Brain microvascular endothelial cell (primary cell): Measurements from ENCODE around the gene PMFBP1.

ENCODE experiments used
- DNase-seq: peaks from one replicate; pipeline ENCODE4 v3.0.0-alpha.2; 2020
- H3K27ac ChIP-seq: fragments of 250-450 bp; sonication (Bioruptor Pico); 2 replicates; pipeline ENCODE4 v1.5.1; 2020; ENCODE audit warnings: mild to moderate bottlenecking, moderate library complexity
- H3K27me3 ChIP-seq: fragments of 250-450 bp; sonication (Bioruptor Pico); replicated peaks from 2 replicates; pipeline ENCODE4 v1.5.1; 2020; ENCODE audit warnings: mild to moderate bottlenecking
- H3K36me3 ChIP-seq: fragments of 250-450 bp; sonication (Bioruptor Pico); replicated peaks from 2 replicates; pipeline ENCODE4 v1.5.1; 2020; ENCODE audit warnings: mild to moderate bottlenecking
- H3K4me3 ChIP-seq: 2 replicates; pipeline ENCODE4 v1.5.1; 2011; ENCODE audit warnings: low read depth, mild to moderate bottlenecking, control low read depth, low read length, moderate library complexity
- in situ Hi-C: cut with HindIII; loops from 2 replicates; pipeline ENCODE4 v1.10.0; 2017; ENCODE audit warnings: low sequenced_read_pairs, low pct_ligation_motif_present
- TF ChIP-seq, protein P1 (sequence below): IDR thresholded peaks from 2 replicates; pipeline ENCODE4 v1.5.1; 2011; ENCODE audit warnings: low read depth, mild to moderate bottlenecking, moderate library complexity, low read length, control low read depth, inconsistent platforms; ENCODE audit errors: missing control alignments

PMFBP1 gene

DNA sequence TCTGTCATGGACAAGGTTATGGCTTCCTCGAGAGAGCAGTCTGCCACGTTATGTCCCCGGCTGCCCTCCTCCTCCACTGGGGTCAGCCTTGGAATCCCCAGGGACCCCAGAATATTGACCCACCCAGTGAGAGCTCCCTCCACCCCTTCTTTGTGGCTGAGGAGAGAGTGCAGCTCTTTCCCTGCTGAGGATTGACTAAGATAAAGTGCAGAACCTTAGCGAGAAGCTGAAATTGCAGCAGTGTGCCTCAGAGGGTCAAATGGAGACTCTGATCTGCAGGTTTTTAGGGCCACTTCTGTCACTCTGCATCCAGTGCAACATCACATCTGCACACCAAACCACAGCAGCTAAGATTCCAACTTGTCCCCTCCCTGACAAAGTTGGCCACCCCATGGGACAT is 25.6 kb upstream of the PMFBP1 start:
- TF ChIP-seq, protein P1, sequence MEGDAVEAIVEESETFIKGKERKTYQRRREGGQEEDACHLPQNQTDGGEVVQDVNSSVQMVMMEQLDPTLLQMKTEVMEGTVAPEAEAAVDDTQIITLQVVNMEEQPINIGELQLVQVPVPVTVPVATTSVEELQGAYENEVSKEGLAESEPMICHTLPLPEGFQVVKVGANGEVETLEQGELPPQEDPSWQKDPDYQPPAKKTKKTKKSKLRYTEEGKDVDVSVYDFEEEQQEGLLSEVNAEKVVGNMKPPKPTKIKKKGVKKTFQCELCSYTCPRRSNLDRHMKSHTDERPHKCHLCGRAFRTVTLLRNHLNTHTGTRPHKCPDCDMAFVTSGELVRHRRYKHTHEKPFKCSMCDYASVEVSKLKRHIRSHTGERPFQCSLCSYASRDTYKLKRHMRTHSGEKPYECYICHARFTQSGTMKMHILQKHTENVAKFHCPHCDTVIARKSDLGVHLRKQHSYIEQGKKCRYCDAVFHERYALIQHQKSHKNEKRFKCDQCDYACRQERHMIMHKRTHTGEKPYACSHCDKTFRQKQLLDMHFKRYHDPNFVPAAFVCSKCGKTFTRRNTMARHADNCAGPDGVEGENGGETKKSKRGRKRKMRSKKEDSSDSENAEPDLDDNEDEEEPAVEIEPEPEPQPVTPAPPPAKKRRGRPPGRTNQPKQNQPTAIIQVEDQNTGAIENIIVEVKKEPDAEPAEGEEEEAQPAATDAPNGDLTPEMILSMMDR, result no peak
- Histone ChIP-seq H3K36me3 (no peaks in the 10 kb centered on the region), H3K27me3 (no peaks in the 10 kb centered on the region), H3K27ac (no peak overlapping the region), H3K4me3 (no peak overlapping the region)
- no peak for DNase-seq
- in situ Hi-C loops, result no loop called here

DNA sequence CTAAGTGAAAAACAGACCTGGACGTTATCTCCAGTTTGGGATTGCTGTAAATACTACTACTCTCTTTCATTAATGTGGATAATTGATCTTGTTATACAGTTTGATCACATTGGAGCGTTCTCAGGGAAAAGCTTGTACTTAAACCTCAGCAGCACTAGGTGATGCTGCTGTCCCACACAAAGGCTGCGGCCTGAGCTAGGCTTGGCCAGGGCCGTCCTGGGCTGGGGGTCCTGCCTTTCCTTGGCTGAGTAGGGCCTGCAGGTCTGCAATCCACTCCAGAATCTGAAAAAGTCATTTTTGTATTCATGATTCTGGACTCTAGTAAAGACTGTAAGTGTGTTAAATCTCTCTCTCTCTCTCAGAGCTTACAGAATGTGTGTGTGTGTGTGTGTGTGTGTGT is 23.7 kb upstream of the PMFBP1 start:
- in situ Hi-C loops, result no loop called here
- TF ChIP-seq, protein P1, result peak; percentile 44
- DNase-seq, result no peak

DNA sequence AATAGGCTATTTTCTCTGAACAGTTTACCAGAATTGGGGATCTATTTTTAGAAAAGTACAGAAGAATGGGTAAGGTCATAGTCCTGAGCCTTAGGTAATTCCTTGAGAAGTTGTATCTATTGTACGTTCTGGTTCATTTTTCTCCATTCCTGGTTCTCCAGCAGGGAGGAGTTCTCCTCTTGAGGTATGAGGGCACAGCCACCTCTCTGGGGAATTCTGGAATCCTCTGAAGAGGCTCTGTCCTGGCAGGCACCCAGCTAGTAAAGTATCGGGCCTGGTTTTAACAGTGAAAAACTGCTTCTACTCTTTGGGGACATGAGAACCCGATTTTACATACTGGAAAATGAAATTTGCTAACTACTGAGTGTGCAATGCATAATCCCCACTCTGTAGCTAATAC is 19.6 kb upstream of the PMFBP1 start:
- Histone ChIP-seq H3K27ac (no peak overlapping the region), H3K27me3 (no peaks in the 10 kb centered on the region), H3K4me3 (no peak overlapping the region), H3K36me3 (no peaks in the 10 kb centered on the region)
- TF ChIP-seq, protein P1, result no peak
- DNase-seq, result peak; percentile 15
- in situ Hi-C loops, result no loop called here

More for the DNA sequence above, 23.7 kb upstream of the PMFBP1 start:
- Histone ChIP-seq H3K27me3 (no peaks in the 10 kb centered on the region), H3K27ac (no peak overlapping the region), H3K36me3 (no peaks in the 10 kb centered on the region), H3K4me3 (no peak overlapping the region)

DNA sequence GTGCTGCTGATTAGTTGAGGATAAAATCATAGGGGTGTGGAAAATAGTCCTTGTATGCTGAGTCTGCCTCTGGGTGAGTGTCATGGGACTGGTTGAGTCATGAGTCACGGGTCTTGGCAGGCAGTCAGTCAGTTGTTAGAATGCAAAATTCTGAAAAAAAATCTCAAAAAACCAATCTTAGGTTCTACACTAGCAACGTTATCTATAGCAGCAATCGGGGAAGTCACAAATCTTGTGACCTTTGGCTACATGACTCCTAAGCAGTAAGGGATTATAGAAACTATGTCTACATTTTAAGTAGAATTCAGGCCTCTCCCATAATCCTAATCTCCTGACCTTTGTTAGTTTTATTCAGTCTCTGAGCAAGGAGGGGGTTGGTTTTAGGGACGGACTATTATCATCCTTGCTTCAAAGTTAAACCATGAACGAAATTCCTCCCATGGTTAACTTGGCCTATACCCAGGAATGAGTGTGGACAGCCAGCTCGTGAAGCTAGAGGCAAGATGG is 18.0 kb upstream of the PMFBP1 start:
- Histone ChIP-seq H3K27ac (peak overlapping the region; percentile 41), H3K36me3 (no peaks in the 10 kb centered on the region), H3K27me3 (no peaks in the 10 kb centered on the region), H3K4me3 (no peak overlapping the region)
- in situ Hi-C loops, result no loop called here
- TF ChIP-seq, protein P1, result no peak
- DNase-seq, result peak; percentile 89

DNA sequence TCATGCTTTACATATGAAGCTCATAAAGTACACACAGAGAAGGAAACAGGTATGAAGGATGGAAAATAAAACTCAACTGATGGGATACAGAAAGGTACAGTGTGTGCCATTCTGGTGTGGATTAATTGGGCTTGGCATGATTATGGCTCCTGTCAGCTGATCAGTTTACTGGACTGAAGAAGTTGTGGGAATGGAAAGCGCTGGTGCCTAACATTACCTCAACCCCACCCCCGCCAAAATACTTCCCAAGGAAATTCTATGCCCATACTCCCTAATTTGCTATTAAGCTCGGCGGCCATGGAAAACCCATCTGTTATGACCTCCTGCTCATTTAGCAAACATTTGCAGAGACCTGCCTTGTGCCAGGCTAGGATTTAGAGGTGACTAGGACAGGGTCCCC is 16.6 kb upstream of the PMFBP1 start:
- TF ChIP-seq, protein P1, result no peak
- H3K4me3 ChIP-seq, result no peak overlapping the region
- H3K36me3 ChIP-seq, result no peaks in the 10 kb centered on the region
- DNase-seq, result no peak
- H3K27me3 ChIP-seq, result no peaks in the 10 kb centered on the region
- H3K27ac ChIP-seq, result no peak overlapping the region
- in situ Hi-C loops, result no loop called here

DNA sequence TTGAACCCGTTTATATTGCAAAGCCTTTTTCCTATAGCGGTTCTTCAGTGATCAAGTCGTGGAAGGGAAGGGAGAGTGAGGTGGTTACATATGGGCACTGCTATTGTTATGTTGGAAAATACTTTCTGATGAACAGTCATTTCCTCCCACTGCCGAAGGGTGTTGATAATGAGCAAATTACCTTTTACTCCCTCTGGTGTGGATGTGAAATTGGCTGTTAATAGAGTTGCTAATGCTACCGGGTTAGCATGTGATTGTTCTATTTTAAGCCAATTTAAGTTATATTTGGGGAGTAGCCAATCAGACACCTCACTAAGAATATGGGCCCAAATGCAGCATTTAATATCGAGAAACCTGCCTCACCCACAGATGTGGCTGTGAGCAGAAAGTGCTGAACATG is 15.6 kb upstream of the PMFBP1 start:
- TF ChIP-seq, protein P1, result no peak
- in situ Hi-C loops, result no loop called here
- H3K4me3 ChIP-seq, result no peak overlapping the region
- no peak for DNase-seq
- H3K27ac ChIP-seq, result no peak overlapping the region
- no peaks in the 10 kb centered on the region for H3K27me3 ChIP-seq
- no peaks in the 10 kb centered on the region for H3K36me3 ChIP-seq
